ENCODE data around the gene SACS. TPM values are rescaled to one million over a fixed set of nuclear protein-coding genes. Genes with fewer than 3 reads are reported as not detected.
A peak's percentile ranks its signal among the peaks of the same experiment; 100 is the strongest.

SACS gene
- polyA plus RNA-seq, 3 donors = 1.7 to 2.7 (median 2.2) TPM

DNA sequence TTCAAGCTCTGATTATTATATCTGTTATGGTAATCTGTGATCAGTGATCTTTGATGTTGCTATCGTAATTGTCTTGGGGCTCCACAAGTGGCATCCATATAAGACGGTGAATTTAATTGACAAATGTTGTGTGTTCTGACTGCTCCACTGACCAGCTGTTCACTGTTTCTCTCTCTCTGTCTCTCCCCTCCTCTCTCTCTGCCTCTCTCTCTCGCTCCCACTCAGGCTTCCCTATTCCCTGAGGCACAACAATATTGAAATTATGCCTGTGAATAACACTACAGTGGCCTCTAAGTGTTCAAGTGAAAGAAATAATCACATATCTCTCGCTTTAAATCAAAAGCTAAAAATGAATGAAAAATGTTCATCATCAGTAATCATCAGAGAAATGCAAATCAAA, 4.4 kb upstream of the SACS start:
- TF ChIP-seq, protein P1, sequence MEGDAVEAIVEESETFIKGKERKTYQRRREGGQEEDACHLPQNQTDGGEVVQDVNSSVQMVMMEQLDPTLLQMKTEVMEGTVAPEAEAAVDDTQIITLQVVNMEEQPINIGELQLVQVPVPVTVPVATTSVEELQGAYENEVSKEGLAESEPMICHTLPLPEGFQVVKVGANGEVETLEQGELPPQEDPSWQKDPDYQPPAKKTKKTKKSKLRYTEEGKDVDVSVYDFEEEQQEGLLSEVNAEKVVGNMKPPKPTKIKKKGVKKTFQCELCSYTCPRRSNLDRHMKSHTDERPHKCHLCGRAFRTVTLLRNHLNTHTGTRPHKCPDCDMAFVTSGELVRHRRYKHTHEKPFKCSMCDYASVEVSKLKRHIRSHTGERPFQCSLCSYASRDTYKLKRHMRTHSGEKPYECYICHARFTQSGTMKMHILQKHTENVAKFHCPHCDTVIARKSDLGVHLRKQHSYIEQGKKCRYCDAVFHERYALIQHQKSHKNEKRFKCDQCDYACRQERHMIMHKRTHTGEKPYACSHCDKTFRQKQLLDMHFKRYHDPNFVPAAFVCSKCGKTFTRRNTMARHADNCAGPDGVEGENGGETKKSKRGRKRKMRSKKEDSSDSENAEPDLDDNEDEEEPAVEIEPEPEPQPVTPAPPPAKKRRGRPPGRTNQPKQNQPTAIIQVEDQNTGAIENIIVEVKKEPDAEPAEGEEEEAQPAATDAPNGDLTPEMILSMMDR (IDR thresholded peaks at IDR 0.05) = no peak
- Mint-ChIP-seq H3K4me1 (peaks cover 10% of the 10 kb centered on the region), H3K4me3 (no peak overlapping the region), H3K27me3 (ENCODE audit: low read depth in 3 of 3) (peaks cover 6 to 8% (median 6%) of the 10 kb centered on the region in 3 donors), H3K36me3 (no peaks in the 10 kb centered on the region), H3K27ac (peak overlapping the region in 1 of 7 donors; percentile 68), H3K9me3 (peaks cover 0 to 3% (median 0%) of the 10 kb centered on the region in 7 donors)
- no peak overlapping the region for H2AFZ ChIP-seq (ENCODE audit: insufficient read depth, low read depth, low read length, poor library complexity, severe bottlenecking)
- peaks cover 7% of the 10 kb centered on the region in 2 donors for H3K4me1 ChIP-seq (ENCODE audit: control insufficient read depth in 1 of 2, insufficient read depth in 2 of 2, low read length in 2 of 2)
- H3K9ac ChIP-seq (ENCODE audit: insufficient read depth, low read length, poor library complexity, severe bottlenecking) = no peak overlapping the region
- no peaks in the 10 kb centered on the region for H4K20me1 ChIP-seq (ENCODE audit: insufficient read depth, low read length)
- no peaks in the 10 kb centered on the region for H3K79me2 ChIP-seq (ENCODE audit: insufficient read depth, low read length)
- H3K4me2 ChIP-seq (replicated peaks; ENCODE audit: extremely low read depth, low read length, poor library complexity, severe bottlenecking) = no peak overlapping the region
- no peak overlapping the region for H3K27ac ChIP-seq (ENCODE audit: low read depth in 1 of 2, low read length in 2 of 2)
- intact Hi-C loops (cut with micrococcal nuclease) = no loop called here
- DNase-seq = no peak
- H3K36me3 ChIP-seq (replicated peaks in 1 of 2; ENCODE audit: control insufficient read depth in 1 of 2, insufficient read depth in 2 of 2, low read length in 2 of 2) = no peaks in the 10 kb centered on the region
- no peaks in the 10 kb centered on the region for H3K9me3 ChIP-seq (replicated peaks in 1 of 2; ENCODE audit: control insufficient read depth in 1 of 2, insufficient read depth in 1 of 2, low read length in 2 of 2)
- H3K27me3 ChIP-seq (ENCODE audit: control insufficient read depth in 2 of 2, insufficient read depth in 2 of 2, low read length in 2 of 2) = peaks cover 0 to 8% of the 10 kb centered on the region in 2 donors
- no peak overlapping the region for H3K4me3 ChIP-seq (replicated peaks in 1 of 3; ENCODE audit: low read depth in 2 of 3, low read length in 3 of 3)
- no CpG with 5 or more reads among the region's 4 CpGs for WGBS (ENCODE audit: insufficient coverage)

DNA sequence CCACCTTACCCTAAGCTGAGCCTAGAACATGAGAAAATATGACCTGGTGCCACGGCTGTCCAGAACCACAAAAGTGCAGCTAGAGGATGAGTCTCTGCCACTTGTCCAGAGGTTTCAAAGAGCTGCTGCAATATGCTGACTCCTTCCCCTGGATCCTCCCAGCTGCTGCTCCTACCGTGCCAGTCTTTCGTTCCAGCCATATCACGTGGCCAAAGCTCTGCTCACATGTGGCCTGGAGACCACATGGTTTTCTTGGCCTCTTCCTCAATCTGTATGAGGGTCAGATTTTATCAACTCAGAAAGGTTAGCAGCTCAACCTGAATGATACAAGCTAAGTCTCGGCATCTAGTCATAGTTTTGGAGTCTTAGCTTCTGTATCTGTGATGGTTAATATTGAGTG, 3.2 kb upstream of the SACS start:
- peaks cover 0 to 3% (median 0%) of the 10 kb centered on the region in 7 donors for H3K9me3 Mint-ChIP-seq
- intact Hi-C loops (cut with micrococcal nuclease) = no loop called here

More for the DNA sequence above, 3.2 kb upstream of the SACS start:
- H3K36me3 Mint-ChIP-seq = no peaks in the 10 kb centered on the region
- H3K36me3 ChIP-seq (replicated peaks in 1 of 2; ENCODE audit: control insufficient read depth in 1 of 2, insufficient read depth in 2 of 2, low read length in 2 of 2) = no peaks in the 10 kb centered on the region
- 86% methylated on average over 5 of the region's 5 CpGs for WGBS (ENCODE audit: insufficient coverage)
- peaks cover 5 to 15% of the 10 kb centered on the region in 2 donors for H3K27me3 ChIP-seq (ENCODE audit: control insufficient read depth in 2 of 2, insufficient read depth in 2 of 2, low read length in 2 of 2)
- TF ChIP-seq, protein P1 (IDR thresholded peaks at IDR 0.05) = no peak
- H4K20me1 ChIP-seq (ENCODE audit: insufficient read depth, low read length) = no peaks in the 10 kb centered on the region
- H3K4me1 ChIP-seq (ENCODE audit: control insufficient read depth in 1 of 2, insufficient read depth in 2 of 2, low read length in 2 of 2) = peaks cover 7% of the 10 kb centered on the region in 2 donors
- H3K9ac ChIP-seq (ENCODE audit: insufficient read depth, low read length, poor library complexity, severe bottlenecking) = no peak overlapping the region
- peaks cover 10% of the 10 kb centered on the region for H3K4me1 Mint-ChIP-seq
- no peaks in the 10 kb centered on the region for H3K79me2 ChIP-seq (ENCODE audit: insufficient read depth, low read length)
- DNase-seq = no peak
- no peak overlapping the region for H3K27ac Mint-ChIP-seq
- no peaks in the 10 kb centered on the region for H3K9me3 ChIP-seq (replicated peaks in 1 of 2; ENCODE audit: control insufficient read depth in 1 of 2, insufficient read depth in 1 of 2, low read length in 2 of 2)
- no peak overlapping the region for H3K27ac ChIP-seq (ENCODE audit: low read depth in 1 of 2, low read length in 2 of 2)
- H3K4me2 ChIP-seq (replicated peaks; ENCODE audit: extremely low read depth, low read length, poor library complexity, severe bottlenecking) = no peak overlapping the region
- H2AFZ ChIP-seq (ENCODE audit: insufficient read depth, low read depth, low read length, poor library complexity, severe bottlenecking) = no peak overlapping the region
- no peak overlapping the region for H3K4me3 Mint-ChIP-seq
- H3K4me3 ChIP-seq (replicated peaks in 1 of 3; ENCODE audit: low read depth in 2 of 3, low read length in 3 of 3) = no peak overlapping the region
- peaks cover 9 to 11% (median 9%) of the 10 kb centered on the region in 3 donors for H3K27me3 Mint-ChIP-seq (ENCODE audit: low read depth in 3 of 3)
